GM12874 (cell line): ENCODE results near the gene DYNLL2.

Experiments
- CTCF ChIP-seq: IDR thresholded peaks from 2 replicates; pipeline ENCODE4 v1.5.1; 2011; ENCODE audit warnings: low read depth, mild to moderate bottlenecking, control low read depth, low read length, moderate library complexity; ENCODE audit not compliant: insufficient read depth

DYNLL2 gene

GRCh38 chr17:58086953-58087352 is 3.7 kb downstream of the DYNLL2 start:
- TF ChIP-seq CTCF = no peak

DNA sequence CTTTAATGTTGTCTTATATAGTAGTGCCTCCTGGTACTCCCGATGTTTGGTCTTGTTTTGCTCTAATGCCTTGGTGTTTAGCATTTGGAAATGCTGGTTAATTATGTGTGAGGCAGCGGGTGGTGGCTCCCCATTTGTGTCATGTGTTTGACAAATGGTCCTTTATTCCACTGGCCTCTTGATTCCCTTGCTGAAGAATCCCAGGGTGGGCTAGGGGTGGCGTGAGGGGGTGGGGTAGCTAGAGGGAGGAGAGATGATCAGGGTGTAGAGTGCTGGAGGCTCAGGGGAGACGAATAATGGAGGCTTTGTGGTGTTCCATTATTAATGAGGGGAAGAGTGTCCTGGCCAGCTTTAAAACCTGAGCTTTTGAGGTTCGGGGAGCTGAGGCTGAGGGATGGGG is 5.4 kb downstream of the DYNLL2 start:
- no peak for TF ChIP-seq CTCF

DNA sequence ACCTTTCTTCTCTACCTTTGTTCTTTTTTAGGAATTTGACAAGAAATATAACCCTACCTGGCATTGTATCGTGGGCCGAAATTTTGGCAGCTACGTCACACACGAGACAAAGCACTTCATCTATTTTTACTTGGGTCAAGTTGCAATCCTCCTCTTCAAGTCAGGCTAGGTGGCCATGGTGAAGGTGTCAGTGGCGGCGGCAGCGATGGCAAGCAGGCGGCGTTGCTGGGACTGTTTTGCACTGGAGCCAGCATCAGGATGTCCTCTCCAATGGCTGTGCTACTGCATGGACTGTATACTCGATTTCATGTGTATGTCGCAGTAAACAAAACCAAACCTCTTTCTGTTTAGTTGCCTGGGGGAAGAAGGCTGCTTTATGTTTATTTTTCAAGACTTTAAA is 5.9 kb downstream of the DYNLL2 start:
- TF ChIP-seq CTCF = no peak

- TF ChIP-seq CTCF = no peak
Measured at GRCh38 chr17:58091024-58091567, 7.9 kb downstream of the DYNLL2 start.

GRCh38 chr17:58092101-58092796 is 9.0 kb downstream of the DYNLL2 start:
- no peak for TF ChIP-seq CTCF

DNA sequence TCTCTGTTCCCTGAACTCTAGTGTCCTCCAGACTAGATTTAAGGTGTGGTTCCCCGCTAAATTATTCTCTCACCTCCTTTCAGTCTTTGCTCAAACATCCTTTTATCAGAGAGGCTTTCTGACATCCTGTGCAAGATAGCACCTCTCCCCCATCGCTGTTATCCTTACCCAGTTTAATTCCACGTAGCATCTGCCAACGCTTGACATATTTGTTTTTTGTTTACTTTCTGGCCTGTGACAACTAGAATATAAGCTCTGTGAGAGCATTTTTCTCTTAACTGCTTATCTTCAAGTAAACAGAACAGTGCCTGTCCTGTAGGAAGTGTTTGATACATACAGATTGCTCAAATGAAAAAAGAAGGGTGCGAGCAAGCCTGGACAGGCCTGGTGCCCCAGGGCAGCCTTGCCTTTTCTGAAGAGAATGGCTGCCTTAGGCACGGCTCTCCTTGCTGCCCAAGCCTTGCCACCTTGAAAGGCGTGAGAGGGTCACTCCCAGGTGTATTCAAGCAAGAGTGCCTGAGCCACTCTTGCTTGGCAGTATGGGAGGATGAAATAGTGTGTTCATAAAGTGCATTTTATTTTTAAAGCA is 9.7 kb downstream of the DYNLL2 start:
- TF ChIP-seq CTCF = no peak

- no peak for TF ChIP-seq CTCF
Measured at GRCh38 chr17:58094118-58094517, 10.9 kb downstream of the DYNLL2 start.
